ENCODE results near the gene KIAA0408.

KIAA0408 gene

GRCh38 chr6:127459231-127459641 lies at the start of gene KIAA0408:
TSS of gene KIAA0408 (minus strand) at chr6:127459389. CDS start at chr6:127453981, 5,408 bp downstream.
- DNase-seq, result no peak

GRCh38 chr6:127506894-127507293 lies 47.7 kb upstream of the KIAA0408 start:
- no peak for DNase-seq

- no peak for DNase-seq
Measured at GRCh38 chr6:127503022-127503421, 43.8 kb upstream of the KIAA0408 start.

GRCh38 chr6:127497410-127497809 lies 38.2 kb upstream of the KIAA0408 start:
- DNase-seq, result no peak

GRCh38 chr6:127496471-127496870 lies 37.3 kb upstream of the KIAA0408 start:
- no peak for DNase-seq

- DNase-seq, result no peak
Measured at GRCh38 chr6:127494240-127494767, 35.1 kb upstream of the KIAA0408 start.

GRCh38 chr6:127489248-127489647 lies 30.1 kb upstream of the KIAA0408 start:
- no peak for DNase-seq

- DNase-seq, result no peak
Measured at GRCh38 chr6:127486934-127487333, 27.7 kb upstream of the KIAA0408 start.

- DNase-seq, result no peak
Measured at GRCh38 chr6:127484212-127484863, 25.1 kb upstream of the KIAA0408 start.

GRCh38 chr6:127483399-127484055 lies 24.3 kb upstream of the KIAA0408 start:
- DNase-seq, result no peak

- no peak for DNase-seq
Measured at GRCh38 chr6:127482325-127482724, 23.1 kb upstream of the KIAA0408 start.

- no peak for DNase-seq
Measured at GRCh38 chr6:127481628-127482027, 22.4 kb upstream of the KIAA0408 start.

GRCh38 chr6:127481111-127481510 lies 21.9 kb upstream of the KIAA0408 start:
- DNase-seq, result no peak

GRCh38 chr6:127477658-127478057 lies 18.5 kb upstream of the KIAA0408 start:
- DNase-seq, result no peak

- DNase-seq, result no peak
Measured at GRCh38 chr6:127475823-127476176, 16.6 kb upstream of the KIAA0408 start.

- DNase-seq, result no peak
Measured at GRCh38 chr6:127475135-127475822, 16.1 kb upstream of the KIAA0408 start.

- no peak for DNase-seq
Measured at GRCh38 chr6:127471379-127472255, 12.4 kb upstream of the KIAA0408 start.

GRCh38 chr6:127468936-127469335 lies 9.7 kb upstream of the KIAA0408 start:
- DNase-seq, result no peak

GRCh38 chr6:127466416-127466815 lies 7.2 kb upstream of the KIAA0408 start:
- DNase-seq, result peak in 1 of 14 donors; percentile 16

GRCh38 chr6:127464881-127465459 lies 5.8 kb upstream of the KIAA0408 start:
- DNase-seq, result peak in 9 of 14 donors; percentile 14 to 59 (median 38)

GRCh38 chr6:127464161-127464880 lies 5.1 kb upstream of the KIAA0408 start:
- no peak for DNase-seq

Measured in C1 segment of cervical spinal cord (tissue), 14 donors.